A673 (cell line): Measurements from ENCODE around the gene XAB2. TPM values are rescaled to one million over a fixed set of nuclear protein-coding genes. Genes with fewer than 3 reads are reported as not detected.

ENCODE experiments used
- BruUV-seq: library from RNA; stranded (reverse); fragments of 400-500 nt; replicated peaks from 2 replicates; lab custom pipeline; 2021; lab: Mats Ljungman, UMichigan
- CTCF ChIA-PET: fragments of 300-600 bp; sonication (Branson Sonifier 250); formaldehyde crosslinking; loops from one replicate; lab custom pipeline; 2022; ENCODE audit warnings: antibody characterized with exemption; lab: Charles Lee
- POLR2A ChIA-PET: fragments of 300-600 bp; sonication (Branson Sonifier 250); formaldehyde crosslinking; loops from one replicate; lab custom pipeline; 2022; ENCODE audit warnings: antibody characterized with exemption; ENCODE audit not compliant: low non-redundant PET; lab: Charles Lee
- DNase-seq: peaks from one replicate; pipeline ENCODE4 v3.0.0-alpha.2; 2015; ENCODE audit warnings: low spot score
- H3K27ac ChIP-seq: fragments of 200-600 bp; sonication (generic); 2 replicates; pipeline ENCODE4 v1.5.1; 2016; ENCODE audit warnings: mixed run types, low read depth, mild to moderate bottlenecking, mixed read lengths, antibody characterized with exemption, low read length; ENCODE audit not compliant: poor library complexity, severe bottlenecking
- H3K27me3 ChIP-seq: fragments of 200-600 bp; sonication (generic); replicated peaks from 2 replicates; pipeline ENCODE4 v1.6.1; 2017; ENCODE audit warnings: mixed run types, low read depth, mild to moderate bottlenecking, mixed read lengths, antibody characterized with exemption, low read length; ENCODE audit not compliant: insufficient read depth, poor library complexity
- H3K36me3 ChIP-seq: fragments of 200-600 bp; sonication (generic); 2 replicates; pipeline ENCODE4 v1.6.1; 2016; ENCODE audit warnings: mixed run types, mild to moderate bottlenecking, mixed read lengths, antibody characterized with exemption, low read length; ENCODE audit not compliant: insufficient read depth, poor library complexity, severe bottlenecking
- H3K4me1 ChIP-seq: fragments of 200-600 bp; sonication (generic); 2 replicates; pipeline ENCODE4 v1.6.1; 2017; ENCODE audit warnings: mixed run types, mild to moderate bottlenecking, mixed read lengths, antibody characterized with exemption, low read length; ENCODE audit not compliant: insufficient read depth, poor library complexity, severe bottlenecking
- H3K4me3 ChIP-seq: fragments of 200-600 bp; sonication (generic); 2 replicates; pipeline ENCODE4 v1.5.1; 2016; ENCODE audit warnings: low read depth, mixed run types, mild to moderate bottlenecking, mixed read lengths, low read length; ENCODE audit not compliant: poor library complexity, severe bottlenecking
- H3K9me3 ChIP-seq: fragments of 200-600 bp; sonication (generic); 2 replicates; pipeline ENCODE4 v1.6.1; 2016; ENCODE audit warnings: mixed run types, low read depth, mild to moderate bottlenecking, mixed read lengths, antibody characterized with exemption, low read length; ENCODE audit not compliant: poor library complexity, severe bottlenecking
- EZH2 ChIP-seq: fragments of 200-600 bp; sonication (generic); IDR thresholded peaks from 2 replicates; pipeline ENCODE4 v1.6.1; 2017; ENCODE audit warnings: borderline replicate concordance, low read depth, mild to moderate bottlenecking, mixed read lengths, antibody characterized with exemption, low read length; ENCODE audit not compliant: poor library complexity, severe bottlenecking
- intact Hi-C: fragments of 100-400 bp; cut with micrococcal nuclease; formaldehyde crosslinking; loops from one replicate; pipeline ENCODE4 v1.10.0; 2022; ENCODE audit not compliant: unreplicated experiment
- total RNA-seq: library from RNA; stranded (reverse); gene quantifications from 2 replicates; pipeline ENCODE4 v1.2.3, GENCODE V29; 2021
- TF ChIP-seq, protein P1 (sequence below): fragments of 300-800, 200-600 bp; sonication (generic); conservative IDR thresholded peaks from 2 replicates; pipeline ENCODE4 v1.5.1; 2017; ENCODE audit warnings: low read depth, mild to moderate bottlenecking, antibody characterized with exemption, low read length, moderate library complexity, mixed read lengths

Gene XAB2
- total RNA-seq, 1 experiment from 2014 or later: 46.8 TPM

DNA sequence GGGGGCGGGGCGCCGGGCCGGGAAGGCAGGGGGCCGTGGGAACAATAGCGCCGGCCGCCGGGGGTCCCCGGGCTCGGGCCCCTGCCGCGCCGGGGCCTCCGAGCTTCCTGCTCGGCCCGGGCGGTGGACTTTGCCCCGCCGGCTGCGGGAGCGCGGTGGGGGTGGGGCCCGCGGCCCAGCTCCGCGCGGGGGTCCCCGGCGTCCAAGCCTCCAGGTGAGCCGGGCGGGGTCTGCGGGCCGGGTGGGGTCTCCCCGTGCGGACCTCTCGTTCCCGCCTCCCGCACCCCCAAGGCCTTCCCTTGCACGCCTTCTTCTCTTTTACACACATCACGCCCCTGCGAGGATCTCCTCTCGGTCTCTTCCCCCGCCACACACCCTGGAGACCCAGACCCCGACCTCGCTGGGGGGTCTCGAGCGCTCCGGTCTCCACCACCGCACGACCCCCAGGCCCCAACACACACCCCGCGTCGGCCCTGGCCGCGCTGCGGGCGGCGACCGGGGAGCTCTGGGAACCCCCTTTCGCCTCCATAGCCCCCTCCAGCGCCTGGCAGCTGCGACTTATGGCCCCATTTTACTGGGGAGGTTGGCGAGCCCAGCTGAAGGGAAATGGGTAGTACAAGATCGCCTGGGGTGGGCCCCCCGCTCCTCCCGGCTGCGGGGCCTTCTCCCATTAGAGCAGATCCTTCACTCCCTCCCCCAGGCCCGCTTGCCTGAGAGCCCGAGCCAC lies 33.0 kb downstream of the XAB2 start:
- peak overlapping the region; percentile 46 for H3K4me3 ChIP-seq
- no TSS peak for BruUV-seq

DNA sequence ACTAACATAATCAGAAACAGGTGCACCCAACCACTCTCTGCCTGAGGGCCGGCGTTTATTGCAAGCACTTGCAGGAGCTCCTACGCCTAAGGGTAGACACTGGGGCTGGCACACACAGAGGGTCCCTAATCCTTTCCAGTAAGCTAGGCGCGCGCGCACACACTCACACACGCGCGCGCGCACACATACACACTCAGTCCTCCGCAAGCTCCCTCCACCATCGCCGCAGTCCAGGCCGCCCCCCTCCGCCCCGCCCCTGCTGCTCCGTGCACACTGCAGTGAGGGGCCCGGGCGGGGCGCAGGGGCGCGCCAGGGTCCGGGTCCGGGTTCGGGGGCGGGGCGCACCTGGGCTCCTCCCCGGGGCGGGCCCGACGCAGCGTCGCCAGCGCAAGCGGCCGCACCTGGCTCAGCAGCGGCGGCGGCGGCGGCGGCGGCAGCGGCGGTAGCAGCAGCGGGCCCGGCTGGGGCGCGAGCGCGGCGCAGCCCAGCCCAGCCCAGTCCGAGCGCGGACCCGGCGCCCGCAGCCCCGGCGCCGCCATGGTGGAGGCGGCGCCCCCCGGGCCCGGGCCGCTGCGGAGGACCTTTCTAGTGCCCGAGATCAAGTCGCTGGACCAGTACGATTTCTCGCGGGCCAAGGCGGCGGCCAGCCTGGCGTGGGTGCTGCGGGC lies 33.7 kb downstream of the XAB2 start, which contains the start of gene CAMSAP3:
Gene CAMSAP3 (plus strand): TSS at position 398 of the 668 bp plus-strand sequence. CDS start 140 bp downstream, at position 538.
- POLR2A ChIA-PET: interaction anchor here (0.5 kb wide), 1 partner anchor 32 kb away, joined by 5 read pairs; no protein-coding TSS in a partner anchor

More for the DNA sequence above, 33.0 kb downstream of the XAB2 start:
- peaks cover 31% of the 10 kb centered on the region for H3K27me3 ChIP-seq
- intact Hi-C loops: no loop called here
- no peaks in the 10 kb centered on the region for H3K9me3 ChIP-seq
- H3K4me1 ChIP-seq: peaks cover 4% of the 10 kb centered on the region
- POLR2A ChIA-PET: no interaction called here
- no peaks in the 10 kb centered on the region for H3K36me3 ChIP-seq
- H3K27ac ChIP-seq: no peak overlapping the region
- CTCF ChIA-PET: interaction anchor here (1.0 kb wide), 1 partner anchor 28 kb away, joined by 3 read pairs; no protein-coding TSS in a partner anchor
- TF ChIP-seq, protein P1, sequence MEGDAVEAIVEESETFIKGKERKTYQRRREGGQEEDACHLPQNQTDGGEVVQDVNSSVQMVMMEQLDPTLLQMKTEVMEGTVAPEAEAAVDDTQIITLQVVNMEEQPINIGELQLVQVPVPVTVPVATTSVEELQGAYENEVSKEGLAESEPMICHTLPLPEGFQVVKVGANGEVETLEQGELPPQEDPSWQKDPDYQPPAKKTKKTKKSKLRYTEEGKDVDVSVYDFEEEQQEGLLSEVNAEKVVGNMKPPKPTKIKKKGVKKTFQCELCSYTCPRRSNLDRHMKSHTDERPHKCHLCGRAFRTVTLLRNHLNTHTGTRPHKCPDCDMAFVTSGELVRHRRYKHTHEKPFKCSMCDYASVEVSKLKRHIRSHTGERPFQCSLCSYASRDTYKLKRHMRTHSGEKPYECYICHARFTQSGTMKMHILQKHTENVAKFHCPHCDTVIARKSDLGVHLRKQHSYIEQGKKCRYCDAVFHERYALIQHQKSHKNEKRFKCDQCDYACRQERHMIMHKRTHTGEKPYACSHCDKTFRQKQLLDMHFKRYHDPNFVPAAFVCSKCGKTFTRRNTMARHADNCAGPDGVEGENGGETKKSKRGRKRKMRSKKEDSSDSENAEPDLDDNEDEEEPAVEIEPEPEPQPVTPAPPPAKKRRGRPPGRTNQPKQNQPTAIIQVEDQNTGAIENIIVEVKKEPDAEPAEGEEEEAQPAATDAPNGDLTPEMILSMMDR: 0 out of 2 replicates have a peak, but pooled peaks have one; percentile 16
- TF ChIP-seq EZH2: no peak
- DNase-seq: no peak

DNA sequence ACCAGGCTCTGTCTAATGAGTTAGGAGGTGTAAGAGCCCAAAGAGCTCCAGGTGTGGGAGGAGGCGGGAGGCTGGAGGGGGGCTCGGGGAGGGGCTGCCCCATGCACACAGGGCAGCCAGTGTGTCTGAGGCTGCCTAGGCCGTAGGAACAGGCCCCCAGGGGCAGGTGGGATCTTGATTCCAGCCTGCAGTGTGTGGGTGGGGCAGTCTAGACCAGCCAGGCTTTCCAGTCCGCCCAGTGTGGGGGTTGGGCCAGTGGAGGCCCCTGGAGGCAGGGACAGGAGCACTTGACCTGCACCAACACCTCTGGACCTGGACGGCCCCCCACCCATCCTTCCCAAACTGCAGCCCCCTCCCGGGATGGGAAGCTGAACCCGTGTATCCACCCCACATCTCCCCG lies 39.1 kb downstream of the XAB2 start:
- DNase-seq: no peak
- H3K27ac ChIP-seq: no peak overlapping the region
- ChIA-PET CTCF (no interaction called here), POLR2A (no interaction called here)
- TF ChIP-seq EZH2: no peak
- TF ChIP-seq, protein P1: no peak
- H3K4me1 ChIP-seq: peaks cover 2% of the 10 kb centered on the region
- no peak overlapping the region for H3K4me3 ChIP-seq
- H3K27me3 ChIP-seq: peaks cover 13% of the 10 kb centered on the region
- no peaks in the 10 kb centered on the region for H3K36me3 ChIP-seq
- intact Hi-C loops: no loop called here
- no peaks in the 10 kb centered on the region for H3K9me3 ChIP-seq
- BruUV-seq: no TSS peak

More for the DNA sequence above, 33.7 kb downstream of the XAB2 start, which contains the start of gene CAMSAP3:
- CTCF ChIA-PET: interaction anchor here (1.1 kb wide), 1 partner anchor 27 kb away, joined by 6 read pairs; no protein-coding TSS in a partner anchor
- intact Hi-C loops: no loop called here
- TF ChIP-seq EZH2: no peak
- TF ChIP-seq, protein P1: no peak
- BruUV-seq: no TSS peak
- H3K27me3 ChIP-seq: peaks cover 31% of the 10 kb centered on the region
- H3K4me3 ChIP-seq: peak within 1 kb of the TSS; percentile 46
- H3K36me3 ChIP-seq: no peaks in the 10 kb centered on the region
- H3K4me1 ChIP-seq: peaks cover 4% of the 10 kb centered on the region
- DNase-seq: peak; percentile 67
- H3K9me3 ChIP-seq: no peaks in the 10 kb centered on the region
- no peak within 1 kb of the TSS for H3K27ac ChIP-seq
